GM12878 (cell line): Measurements from ENCODE around the gene L1CAM. TPM values are rescaled to one million over a fixed set of nuclear protein-coding genes. Genes with fewer than 3 reads are reported as not detected.

Source experiments
- ATAC-seq: fragments of 200-7000 bp; cut with Tn5 transposase; 3 replicates; pipeline ENCODE4 v1.9.1; 2020; ENCODE audit warnings: mild to moderate bottlenecking, moderate library complexity
- BruUV-seq: library from RNA; stranded (reverse); fragments of 400-500 nt; replicated peaks from 2 replicates; lab custom pipeline; 2021; lab: Mats Ljungman, UMichigan
- CTCF ChIA-PET: fragments of 300-600 bp; sonication (Branson Sonifier 250); formaldehyde crosslinking; extraction: SDS; loops from one replicate; lab custom pipeline; 2021; ENCODE audit warnings: inconsistent platforms; lab: Yijun Ruan, JAX
- POLR2A ChIA-PET: fragments of 350-600 bp; formaldehyde crosslinking; extraction: SDS; loops from one replicate; lab custom pipeline; 2021; ENCODE audit warnings: inconsistent platforms; lab: Charles Lee
- RAD21 ChIA-PET: fragments of 300-600 bp; sonication (Branson Sonifier 250); formaldehyde crosslinking; loops from one replicate; lab custom pipeline; 2023; ENCODE audit warnings: antibody characterized with exemption; ENCODE audit not compliant: unreplicated experiment; lab: Charles Lee
- SMC1A ChIA-PET: fragments of 300-600 bp; sonication (Branson Sonifier 250); formaldehyde crosslinking; loops from one replicate; lab custom pipeline; 2023; ENCODE audit not compliant: unreplicated experiment, uncharacterized antibody; lab: Charles Lee
- DNase-seq: peaks from one replicate; pipeline ENCODE4 v3.0.0-alpha.2; 2011; ENCODE audit warnings: low read depth, low spot score
- FAIRE-seq: peaks from 3 replicates; lab custom pipeline; 2011; peaks lifted over from hg19 to GRCh38; lab: Jason Lieb, UNC
- H2AFZ ChIP-seq: 2 replicates; pipeline ENCODE4 v1.6.0; 2011; ENCODE audit warnings: low read depth, low read length, control low read depth; ENCODE audit not compliant: control insufficient read depth
- H3K27ac ChIP-seq: 2 replicates; pipeline ENCODE4 v1.5.1; 2011; ENCODE audit warnings: control low read depth; ENCODE audit not compliant: control insufficient read depth, insufficient read depth
- H3K27me3 ChIP-seq, 2 experiments: replicated peaks in 1 of 2; 2 replicates each; pipeline versions ENCODE4 v1.6.0 to v1.6.1; 2011; ENCODE audit warnings: low read length in 1 of 2; ENCODE audit not compliant: control insufficient read depth in 2 of 2, insufficient read depth in 2 of 2
- H3K36me3 ChIP-seq, 2 experiments: 2 replicates each; pipeline ENCODE4 v1.5.1; 2011; ENCODE audit warnings: low read length in 1 of 2; ENCODE audit not compliant: control insufficient read depth in 2 of 2, insufficient read depth in 2 of 2
- H3K4me1 ChIP-seq: 2 replicates; pipeline ENCODE4 v1.6.1; 2011; ENCODE audit warnings: mild to moderate bottlenecking, low read length, moderate library complexity, mixed read lengths; ENCODE audit not compliant: control insufficient read depth, insufficient read depth
- H3K4me2 ChIP-seq: 2 replicates; pipeline ENCODE4 v1.6.0; 2011; ENCODE audit warnings: control low read depth; ENCODE audit not compliant: control insufficient read depth, insufficient read depth
- H3K4me3 ChIP-seq: fragments of 200-600 bp; sonication (generic); 2 replicates; pipeline ENCODE4 v1.5.1; 2016
- H3K79me2 ChIP-seq: 2 replicates; pipeline ENCODE4 v1.6.0; 2011; ENCODE audit warnings: low read length; ENCODE audit not compliant: control insufficient read depth, insufficient read depth
- H3K9ac ChIP-seq: 2 replicates; pipeline ENCODE4 v1.8.0; 2011; ENCODE audit warnings: low read length, control low read depth, mixed read lengths; ENCODE audit not compliant: control insufficient read depth, insufficient read depth
- H3K9me3 ChIP-seq: replicated peaks from 3 replicates; pipeline ENCODE4 v1.5.1; 2011; ENCODE audit warnings: mild to moderate bottlenecking, low read length; ENCODE audit not compliant: control insufficient read depth, insufficient read depth
- H4K20me1 ChIP-seq: 2 replicates; pipeline ENCODE4 v1.6.0; 2011; ENCODE audit not compliant: control insufficient read depth, insufficient read depth
- CHD4 ChIP-seq: fragments of 200-600 bp; sonication (generic); IDR thresholded peaks from 2 replicates; pipeline ENCODE4 v1.6.1; 2016; ENCODE audit warnings: mild to moderate bottlenecking
- CREB1 ChIP-seq: IDR thresholded peaks from 2 replicates; pipeline ENCODE4 v1.6.1; 2012; ENCODE audit warnings: low read depth, mild to moderate bottlenecking, inconsistent platforms
- EGR1 ChIP-seq, 2 experiments: IDR thresholded peaks; 1 replicate in 1 of 2; 2 replicates in 1 of 2; pipeline ENCODE4 v1.6.1; 2011 to 2012; ENCODE audit warnings: low read depth in 2 of 2, low read length in 2 of 2, borderline replicate concordance in 1 of 2, mild to moderate bottlenecking in 1 of 2, moderate library complexity in 1 of 2
- IKZF2 ChIP-seq, 2 experiments: fragments of 450-650 bp; IDR thresholded peaks; 2 replicates each; pipeline ENCODE4 v1.6.1; 2017; ENCODE audit warnings: mild to moderate bottlenecking in 2 of 2, moderate library complexity in 2 of 2
- NFYA ChIP-seq: IDR thresholded peaks from 2 replicates; pipeline ENCODE4 v1.6.1; 2011; ENCODE audit warnings: low read depth, mild to moderate bottlenecking, low read length, improper control_type of control experiment, borderline replicate concordance
- NFYB ChIP-seq: IDR thresholded peaks from 2 replicates; pipeline ENCODE4 v1.6.1; 2011; ENCODE audit warnings: low read depth, mild to moderate bottlenecking, low read length, improper control_type of control experiment, moderate library complexity; ENCODE audit not compliant: insufficient read depth
- NKRF ChIP-seq: fragments of 450-650 bp; conservative IDR thresholded peaks from 2 replicates; pipeline ENCODE4 v1.6.1; 2017; ENCODE audit warnings: mild to moderate bottlenecking, moderate library complexity
- PKNOX1 ChIP-seq: fragments of 450-650 bp; IDR thresholded peaks from 2 replicates; pipeline ENCODE4 v1.6.1; 2016; ENCODE audit warnings: mild to moderate bottlenecking
- PML ChIP-seq: IDR thresholded peaks from 2 replicates; pipeline ENCODE4 v1.6.1; 2012; ENCODE audit warnings: low read length, inconsistent platforms
- SMARCA5 ChIP-seq: fragments of 450-650 bp; IDR thresholded peaks from 2 replicates; pipeline ENCODE4 v1.6.1; 2017; ENCODE audit warnings: mild to moderate bottlenecking
- WGBS: methylation state at CpG from one replicate; pipeline ENCODE4 v1.1.6; 2016; ENCODE audit warnings: low lambda C conversion rate; ENCODE audit not compliant: insufficient replicate concordance, insufficient coverage; ENCODE audit errors: missing lambda C conversion rate; 5-methylcytosine and 5-hydroxymethylcytosine counted together
- in situ Hi-C: fragments of 300-500 bp; cut with MboI; formaldehyde crosslinking; loops from 9 replicates; pipeline ENCODE4 v1.14.3; 2018; ENCODE audit warnings: mixed read lengths
- intact Hi-C: fragments of 100-400 bp; cut with micrococcal nuclease; formaldehyde crosslinking; loops from one replicate; pipeline ENCODE4 v1.14.2; 2022; ENCODE audit not compliant: unreplicated experiment
- polyA plus RNA-seq, 11 experiments: library from polyadenylated mRNA; depleted of rRNA in 4 of 11; unstranded in 6 of 11; stranded (reverse) in 5 of 11; fragments of >200 nt; fragmentation: Nextera tagmentation in 4 of 11; fragmentation: Illumina TruSeq in 1 of 11; extraction: Ambion mirVana in 4 of 11; extraction: Trizol in 1 of 11; gene quantifications; 1 replicate in 1 of 11; 2 replicates in 10 of 11; pipeline versions ENCODE4 v1.2.1 to v1.2.3, GENCODE V29; 2011 to 2016; ENCODE audit warnings: inconsistent platforms in 2 of 11, missing spikeins in 2 of 11, low read depth in 1 of 11
- total RNA-seq, 4 experiments: library from RNA; depleted of rRNA in 3 of 4; stranded (reverse); fragments of >200 nt in 3 of 4; fragmentation: Illumina TruSeq in 1 of 4; extraction: Trizol in 1 of 4; gene quantifications; 2 replicates each; pipeline versions ENCODE4 v1.2.1 to v1.2.3, GENCODE V29; 2013 to 2021
- TF ChIP-seq, protein P1 (sequence below): fragments of 450-650 bp; IDR thresholded peaks from 2 replicates; pipeline ENCODE4 v1.6.1; 2017; ENCODE audit warnings: mild to moderate bottlenecking

The L1CAM gene
- total and polyA plus RNA-seq, 10 of the 15 experiments (the other 5 are each of a cell fraction or from before 2014, with no cell fraction given), result 0.01 to 0.64 (median 0.09) TPM; not detected in 5

- no peak overlapping the region for H3K9ac ChIP-seq
- H3K27me3 ChIP-seq, result no peaks in the 10 kb centered on the region; a peak in 1 of 4 replicates
- no peak for FAIRE-seq
- TF ChIP-seq CHD4 (no peak), NFYA (no peak), PKNOX1 (no peak), NFYB (no peak), EGR1 (IDR thresholded peaks at IDR 0.05; ENCODE audit: borderline replicate concordance in 1 of 2, low read depth in 2 of 2, low read length in 2 of 2) (no peak), CREB1 (no peak), NKRF (no peak), SMARCA5 (no peak), IKZF2 (IDR thresholded peaks at IDR 0.05) (no peak), PML (no peak)
- TF ChIP-seq, protein P1, sequence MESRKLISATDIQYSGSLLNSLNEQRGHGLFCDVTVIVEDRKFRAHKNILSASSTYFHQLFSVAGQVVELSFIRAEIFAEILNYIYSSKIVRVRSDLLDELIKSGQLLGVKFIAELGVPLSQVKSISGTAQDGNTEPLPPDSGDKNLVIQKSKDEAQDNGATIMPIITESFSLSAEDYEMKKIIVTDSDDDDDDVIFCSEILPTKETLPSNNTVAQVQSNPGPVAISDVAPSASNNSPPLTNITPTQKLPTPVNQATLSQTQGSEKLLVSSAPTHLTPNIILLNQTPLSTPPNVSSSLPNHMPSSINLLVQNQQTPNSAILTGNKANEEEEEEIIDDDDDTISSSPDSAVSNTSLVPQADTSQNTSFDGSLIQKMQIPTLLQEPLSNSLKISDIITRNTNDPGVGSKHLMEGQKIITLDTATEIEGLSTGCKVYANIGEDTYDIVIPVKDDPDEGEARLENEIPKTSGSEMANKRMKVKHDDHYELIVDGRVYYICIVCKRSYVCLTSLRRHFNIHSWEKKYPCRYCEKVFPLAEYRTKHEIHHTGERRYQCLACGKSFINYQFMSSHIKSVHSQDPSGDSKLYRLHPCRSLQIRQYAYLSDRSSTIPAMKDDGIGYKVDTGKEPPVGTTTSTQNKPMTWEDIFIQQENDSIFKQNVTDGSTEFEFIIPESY, result no peak
- in situ Hi-C loops (no loop called here), intact Hi-C loops (no loop called here)
- H3K79me2 ChIP-seq, result no peaks in the 10 kb centered on the region
- SMC1A ChIA-PET, result no interaction called here
- DNase-seq, result no peak
- H3K36me3 ChIP-seq, result no peaks in the 10 kb centered on the region
- POLR2A ChIA-PET, result no interaction called here
- no peaks in the 10 kb centered on the region for H4K20me1 ChIP-seq
- no peaks in the 10 kb centered on the region for H3K4me1 ChIP-seq
- H3K4me3 ChIP-seq, result no peak overlapping the region
- no peaks in the 10 kb centered on the region for H3K9me3 ChIP-seq
- ATAC-seq, result no peak
- no TSS peak for BruUV-seq
- RAD21 ChIA-PET, result no interaction called here
- H3K27ac ChIP-seq, result no peak overlapping the region
- H2AFZ ChIP-seq, result no peak overlapping the region
- no peak overlapping the region for H3K4me2 ChIP-seq
- 59% methylated on average over 11 of the region's 11 CpGs for WGBS
- CTCF ChIA-PET, result no interaction called here
Measured at GRCh38 chrX:153865321-153865580, 20.7 kb downstream of the L1CAM start.
